Urothelium cell line (cell line): Measurements from ENCODE around the gene ARSJ.
"Not testable (repeated sequence)": the region's sequence is repeated elsewhere in the genome, so short reads cannot be mapped to it uniquely, and the experiment has no call there.

ENCODE experiments used
- DNase-seq: peaks from one replicate; pipeline ENCODE4 v3.0.0; 2011; ENCODE audit warnings: low spot score, mixed read lengths
- FAIRE-seq: peaks from 2 replicates; lab custom pipeline; 2011; peaks lifted over from hg19 to GRCh38; lab: Jason Lieb, UNC

ARSJ gene

GRCh38 chr4:113979148-113979904 is at the start of gene ARSJ:
TSS of gene ARSJ (minus strand) at chr4:113979647. CDS start at chr4:113978834, 813 bp downstream.
- peak; percentile 66 for DNase-seq

GRCh38 chr4:114028071-114028470 is 48.6 kb upstream of the ARSJ start:
- FAIRE-seq, result no peak

More at GRCh38 chr4:113979148-113979904, at the start of gene ARSJ:
- no peak for FAIRE-seq

GRCh38 chr4:114027596-114027995 is 48.1 kb upstream of the ARSJ start:
- DNase-seq (no peak), FAIRE-seq (no peak)

More at GRCh38 chr4:114028071-114028470, 48.6 kb upstream of the ARSJ start:
- no peak for DNase-seq

GRCh38 chr4:114026447-114026846 is 47.0 kb upstream of the ARSJ start:
- FAIRE-seq, result no peak
- DNase-seq, result no peak

- FAIRE-seq (no peak), DNase-seq (no peak)
These were observed 45.8 kb upstream of the ARSJ start for GRCh38 chr4:114025176-114025777.

GRCh38 chr4:114021451-114021850 is 42.0 kb upstream of the ARSJ start:
- DNase-seq (no peak), FAIRE-seq (no peak)

GRCh38 chr4:114019969-114020358 is 40.5 kb upstream of the ARSJ start:
- no peak for DNase-seq
- FAIRE-seq, result no peak

- DNase-seq (no peak), FAIRE-seq (no peak)
These were observed 40.0 kb upstream of the ARSJ start for GRCh38 chr4:114019276-114019968.

GRCh38 chr4:114017120-114017917 is 37.9 kb upstream of the ARSJ start:
- FAIRE-seq, result no peak
- DNase-seq, result no peak

GRCh38 chr4:114015444-114015899 is 36.0 kb upstream of the ARSJ start:
- DNase-seq (peak; percentile 84), FAIRE-seq (no peak)

GRCh38 chr4:114013201-114013600 is 33.8 kb upstream of the ARSJ start:
- DNase-seq, result not testable (repeated sequence)

GRCh38 chr4:114012749-114013148 is 33.3 kb upstream of the ARSJ start:
- FAIRE-seq (no peak), DNase-seq (no peak)

More at GRCh38 chr4:114013201-114013600, 33.8 kb upstream of the ARSJ start:
- not testable (repeated sequence) for FAIRE-seq

- peak; percentile 40 for DNase-seq
- no peak for FAIRE-seq
These were observed 26.4 kb upstream of the ARSJ start for GRCh38 chr4:114005569-114006442.

GRCh38 chr4:114004483-114005226 is 25.2 kb upstream of the ARSJ start:
- DNase-seq, FAIRE-seq: not testable (repeated sequence)

GRCh38 chr4:113998531-113998930 is 19.1 kb upstream of the ARSJ start:
- FAIRE-seq, result no peak

GRCh38 chr4:113998079-113998478 is 18.6 kb upstream of the ARSJ start:
- FAIRE-seq (no peak), DNase-seq (no peak)

More at GRCh38 chr4:113998531-113998930, 19.1 kb upstream of the ARSJ start:
- no peak for DNase-seq

GRCh38 chr4:113997206-113997605 is 17.8 kb upstream of the ARSJ start:
- DNase-seq, result no peak
- no peak for FAIRE-seq

- no peak for FAIRE-seq
These were observed 17.2 kb upstream of the ARSJ start for GRCh38 chr4:113996599-113997177.

GRCh38 chr4:113993887-113994286 is 14.4 kb upstream of the ARSJ start:
- FAIRE-seq, result no peak
- no peak for DNase-seq

More at GRCh38 chr4:113996599-113997177, 17.2 kb upstream of the ARSJ start:
- peak; percentile 14 for DNase-seq
